ENCODE measurements around the gene KCTD18.

KCTD18 gene

GRCh38 chr2:200455958-200456421, 53.9 kb downstream of the KCTD18 start:
- H3K4me3 ChIP-seq (ENCODE audit: low read depth, low read length), result no peak overlapping the region

GRCh38 chr2:200454927-200455801, 54.7 kb downstream of the KCTD18 start:
- H3K4me3 ChIP-seq (ENCODE audit: low read depth, low read length), result no peak overlapping the region

- no peak overlapping the region for H3K4me3 ChIP-seq (ENCODE audit: low read depth, low read length)
Measured at GRCh38 chr2:200453853-200454534, 55.9 kb downstream of the KCTD18 start.

GRCh38 chr2:200453142-200453852, 56.6 kb downstream of the KCTD18 start:
- no peak overlapping the region for H3K4me3 ChIP-seq (ENCODE audit: low read depth, low read length)

- no peak overlapping the region for H3K4me3 ChIP-seq (ENCODE audit: low read depth, low read length)
Measured at GRCh38 chr2:200452377-200452776, 57.5 kb downstream of the KCTD18 start.

GRCh38 chr2:200451511-200451910, 58.4 kb downstream of the KCTD18 start:
- no peak overlapping the region for H3K4me3 ChIP-seq (ENCODE audit: low read depth, low read length)

GRCh38 chr2:200450288-200450687, 59.6 kb downstream of the KCTD18 start:
- no peak overlapping the region for H3K4me3 ChIP-seq (ENCODE audit: low read depth, low read length)

- no peak overlapping the region for H3K4me3 ChIP-seq (ENCODE audit: low read depth, low read length)
Measured at GRCh38 chr2:200449149-200449548, 60.7 kb downstream of the KCTD18 start.

GRCh38 chr2:200448455-200448854, 61.4 kb downstream of the KCTD18 start:
- no peak overlapping the region for H3K4me3 ChIP-seq (ENCODE audit: low read depth, low read length)

GRCh38 chr2:200447139-200447855, 62.6 kb downstream of the KCTD18 start:
- H3K4me3 ChIP-seq (ENCODE audit: low read depth, low read length), result no peak overlapping the region

GRCh38 chr2:200446612-200447011, 63.3 kb downstream of the KCTD18 start:
- H3K4me3 ChIP-seq (ENCODE audit: low read depth, low read length), result no peak overlapping the region

- no peak overlapping the region for H3K4me3 ChIP-seq (ENCODE audit: low read depth, low read length)
Measured at GRCh38 chr2:200445284-200445683, 64.6 kb downstream of the KCTD18 start.

- no peak overlapping the region for H3K4me3 ChIP-seq (ENCODE audit: low read depth, low read length)
Measured at GRCh38 chr2:200444530-200444929, 65.3 kb downstream of the KCTD18 start.

GRCh38 chr2:200443916-200444315, 66.0 kb downstream of the KCTD18 start:
- H3K4me3 ChIP-seq (ENCODE audit: low read depth, low read length), result no peak overlapping the region

GRCh38 chr2:200443376-200443775, 66.5 kb downstream of the KCTD18 start:
- no peak overlapping the region for H3K4me3 ChIP-seq (ENCODE audit: low read depth, low read length)

GRCh38 chr2:200442471-200442870, 67.4 kb downstream of the KCTD18 start:
- no peak overlapping the region for H3K4me3 ChIP-seq (ENCODE audit: low read depth, low read length)

- H3K4me3 ChIP-seq (ENCODE audit: low read depth, low read length), result no peak overlapping the region
Measured at GRCh38 chr2:200439981-200440380, 69.9 kb downstream of the KCTD18 start.
